VCaP (cell line): ENCODE measurements around the gene PBX2.

Experiments
- H3K27ac ChIP-seq: fragments of 450-650 bp; 2 replicates; pipeline ENCODE4 v1.5.1; 2017
- TF ChIP-seq, protein P1 (sequence below): fragments of 450-650 bp; conservative IDR thresholded peaks from 2 replicates; pipeline ENCODE4 v1.5.1; 2017; ENCODE audit warnings: mild to moderate bottlenecking, moderate library complexity

Gene PBX2

DNA sequence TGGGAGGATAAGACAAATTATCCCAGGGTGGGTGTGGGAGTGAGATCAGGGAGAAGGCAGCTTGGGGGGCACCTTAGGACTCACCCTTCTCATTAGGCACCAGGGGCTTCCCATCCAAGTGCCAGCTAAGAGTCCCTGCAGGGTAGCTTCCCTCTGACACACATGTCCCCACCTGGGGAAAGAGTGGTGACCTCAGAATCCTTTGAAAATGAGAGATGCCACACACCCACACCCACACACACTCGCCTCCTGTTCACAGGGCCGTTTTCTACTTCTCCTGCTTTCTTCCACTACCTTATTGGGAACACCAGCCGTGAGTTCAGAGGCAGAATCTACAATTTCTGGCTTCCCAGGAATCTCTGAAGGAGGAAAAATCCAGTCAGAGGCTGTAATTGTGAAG, 7.0 kb downstream of the PBX2 start:
- no peak overlapping the region for H3K27ac ChIP-seq
- TF ChIP-seq, protein P1, sequence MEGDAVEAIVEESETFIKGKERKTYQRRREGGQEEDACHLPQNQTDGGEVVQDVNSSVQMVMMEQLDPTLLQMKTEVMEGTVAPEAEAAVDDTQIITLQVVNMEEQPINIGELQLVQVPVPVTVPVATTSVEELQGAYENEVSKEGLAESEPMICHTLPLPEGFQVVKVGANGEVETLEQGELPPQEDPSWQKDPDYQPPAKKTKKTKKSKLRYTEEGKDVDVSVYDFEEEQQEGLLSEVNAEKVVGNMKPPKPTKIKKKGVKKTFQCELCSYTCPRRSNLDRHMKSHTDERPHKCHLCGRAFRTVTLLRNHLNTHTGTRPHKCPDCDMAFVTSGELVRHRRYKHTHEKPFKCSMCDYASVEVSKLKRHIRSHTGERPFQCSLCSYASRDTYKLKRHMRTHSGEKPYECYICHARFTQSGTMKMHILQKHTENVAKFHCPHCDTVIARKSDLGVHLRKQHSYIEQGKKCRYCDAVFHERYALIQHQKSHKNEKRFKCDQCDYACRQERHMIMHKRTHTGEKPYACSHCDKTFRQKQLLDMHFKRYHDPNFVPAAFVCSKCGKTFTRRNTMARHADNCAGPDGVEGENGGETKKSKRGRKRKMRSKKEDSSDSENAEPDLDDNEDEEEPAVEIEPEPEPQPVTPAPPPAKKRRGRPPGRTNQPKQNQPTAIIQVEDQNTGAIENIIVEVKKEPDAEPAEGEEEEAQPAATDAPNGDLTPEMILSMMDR = no peak

DNA sequence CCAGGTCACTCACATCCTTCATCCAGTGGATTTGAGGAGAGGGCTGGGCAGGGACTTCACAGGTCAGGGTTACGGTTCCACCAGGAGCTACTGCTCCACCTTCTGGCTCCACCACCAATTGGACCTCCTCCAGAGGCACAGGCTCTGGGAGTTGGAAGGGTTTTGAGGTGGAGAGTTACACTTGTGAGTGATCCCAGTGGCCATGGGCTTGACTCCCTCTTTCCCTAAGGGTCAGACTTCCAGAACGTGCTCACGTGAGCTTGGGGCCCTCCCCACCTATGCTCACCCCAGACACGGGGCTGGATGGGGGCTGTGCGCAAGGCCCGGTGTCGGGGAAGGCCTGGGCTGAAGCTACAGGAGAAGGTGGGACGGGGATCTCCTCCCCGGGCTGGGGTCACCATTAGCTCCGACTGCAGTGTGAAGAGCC, 7.4 kb downstream of the PBX2 start:
- TF ChIP-seq, protein P1 = no peak
- H3K27ac ChIP-seq = no peak overlapping the region

DNA sequence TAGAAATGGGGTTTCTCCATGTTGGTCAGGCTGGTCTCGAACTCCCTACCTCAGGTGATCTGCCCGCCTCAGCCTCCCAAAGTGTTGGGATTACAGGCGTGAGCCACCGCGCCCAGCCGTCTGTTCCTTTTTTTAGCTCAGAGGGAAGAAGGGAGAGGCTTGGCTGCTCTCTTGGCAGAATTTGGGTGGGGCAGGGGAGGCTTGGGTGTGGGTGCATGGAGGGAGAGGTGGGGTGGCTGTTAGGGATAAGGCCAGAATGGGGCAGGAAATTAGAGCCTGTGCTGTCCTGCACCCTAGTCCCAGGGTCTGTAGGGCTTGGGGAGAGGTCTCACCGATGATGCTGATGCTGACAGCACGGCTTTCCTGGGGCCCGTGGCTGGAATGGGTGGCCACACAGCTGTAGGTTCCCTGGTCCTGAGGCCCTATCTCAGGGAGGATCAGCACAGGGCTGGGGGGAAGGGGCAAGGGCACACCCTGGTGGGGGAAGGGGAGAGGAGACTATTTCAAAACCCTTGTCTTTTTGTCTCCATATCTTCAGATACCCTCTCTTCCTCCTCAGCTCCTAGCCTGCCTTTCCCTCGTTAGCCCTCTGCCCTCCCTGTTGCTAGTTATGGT, 8.0 kb downstream of the PBX2 start:
- TF ChIP-seq, protein P1 = no peak
- H3K27ac ChIP-seq = no peak overlapping the region

DNA sequence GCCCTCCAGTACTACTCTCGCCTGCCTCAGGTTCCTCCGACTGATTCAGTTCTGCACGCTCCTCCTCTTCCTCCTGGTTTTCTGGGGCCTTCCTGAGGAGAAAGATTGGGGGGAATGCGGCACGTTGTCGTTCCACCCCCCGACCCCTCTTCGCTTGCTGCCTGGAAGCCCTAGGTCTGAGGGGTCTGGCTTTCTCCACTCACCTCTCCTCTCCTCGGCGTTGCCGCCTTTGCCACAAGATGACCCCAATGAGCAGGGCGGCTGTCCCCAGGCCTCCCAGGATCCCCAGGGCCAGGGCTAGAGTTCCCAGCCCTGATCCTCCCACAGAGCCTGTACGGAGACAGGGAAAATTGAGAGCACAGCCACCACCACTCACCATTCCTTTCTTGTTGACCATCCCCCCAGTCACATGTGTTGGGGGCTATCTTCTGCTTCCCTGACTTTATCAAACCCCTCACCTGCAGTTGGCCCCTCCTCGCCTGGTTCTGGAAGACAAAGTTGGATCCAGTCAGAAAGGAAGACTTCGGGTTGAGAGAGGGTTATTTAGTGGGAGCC, 8.8 kb downstream of the PBX2 start:
- no peak overlapping the region for H3K27ac ChIP-seq
- TF ChIP-seq, protein P1 = no peak

DNA sequence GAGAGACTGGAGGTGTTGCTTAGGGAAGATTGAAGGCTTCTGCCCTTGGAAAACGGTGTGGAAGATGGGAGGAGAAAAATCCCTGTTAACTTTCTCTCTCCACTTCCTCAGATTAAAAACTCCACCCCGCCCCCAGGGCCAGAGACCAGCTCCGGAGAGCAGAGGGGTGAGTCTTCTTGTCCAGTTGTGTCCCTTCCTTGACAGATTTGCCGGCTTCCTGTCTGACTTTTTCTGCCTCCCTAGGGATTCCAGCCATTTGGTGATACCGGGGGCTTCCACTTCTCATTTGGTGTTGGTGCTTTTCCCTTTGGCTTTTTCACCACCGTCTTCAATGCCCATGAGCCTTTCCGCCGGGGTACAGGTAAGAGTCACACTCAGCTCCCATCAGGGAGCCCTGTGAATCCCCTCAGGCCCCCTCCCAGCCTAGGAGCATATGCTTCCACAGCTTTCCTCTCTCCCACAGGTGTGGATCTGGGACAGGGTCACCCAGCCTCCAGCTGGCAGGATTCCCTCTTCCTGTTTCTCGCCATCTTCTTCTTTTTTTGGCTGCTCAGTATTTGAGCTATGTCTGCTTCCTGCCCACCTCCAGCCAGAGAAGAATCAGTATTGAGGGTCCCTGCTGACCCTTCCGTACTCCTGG, 10.1 kb downstream of the PBX2 start:
- no peak overlapping the region for H3K27ac ChIP-seq
- TF ChIP-seq, protein P1 = no peak

DNA sequence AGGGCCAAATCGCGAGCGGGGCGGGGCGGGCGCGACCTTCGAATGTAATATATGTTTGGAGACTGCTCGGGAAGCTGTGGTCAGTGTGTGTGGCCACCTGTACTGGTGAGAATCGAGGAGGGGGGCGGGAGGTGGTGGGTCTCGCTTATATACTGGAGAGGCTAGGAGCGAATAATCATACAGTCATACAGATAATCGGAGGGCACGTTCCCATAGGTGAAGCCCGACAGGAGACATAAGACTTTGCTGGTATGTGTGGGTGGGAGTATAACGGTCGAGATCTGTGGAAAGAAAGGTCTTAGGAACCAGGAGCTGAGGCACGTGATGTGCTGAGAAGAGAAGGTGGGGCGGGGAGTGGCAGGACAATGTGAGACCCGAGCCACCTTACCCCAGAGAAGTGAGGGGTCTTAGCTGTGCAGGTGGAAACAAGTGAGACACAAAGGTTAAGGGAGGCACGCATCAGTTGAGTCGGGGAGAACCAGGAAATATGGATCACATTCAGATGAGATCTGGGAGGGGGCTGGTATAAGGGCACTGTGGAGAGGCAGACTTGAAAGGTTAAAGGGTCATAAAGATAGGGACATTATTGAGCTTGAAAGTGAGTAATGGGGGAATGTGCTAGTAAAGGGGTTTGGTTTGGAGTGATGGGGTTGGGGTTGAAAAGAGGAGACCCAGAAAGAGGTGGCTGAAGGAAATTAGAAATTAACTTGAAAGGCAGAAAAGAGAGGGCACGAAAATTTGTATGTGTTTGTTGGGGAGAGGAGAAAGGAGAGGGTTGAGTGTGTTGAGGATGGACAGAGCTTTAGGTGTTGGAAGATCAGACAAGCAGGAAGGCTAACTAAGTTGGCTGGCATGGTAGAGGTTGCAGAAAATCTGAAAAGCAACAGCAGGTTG, 11.2 kb downstream of the PBX2 start:
- H3K27ac ChIP-seq = peak overlapping the region; percentile 92
- TF ChIP-seq, protein P1 = no peak
